DND-41 (cell line): ENCODE results near the gene ARMH2.

Experiments used
- CTCF ChIP-seq: IDR thresholded peaks from 2 replicates; pipeline ENCODE4 v1.5.1; 2012; ENCODE audit warnings: borderline replicate concordance, low read length, moderate library complexity, mild to moderate bottlenecking; ENCODE audit not compliant: poor library complexity, severe bottlenecking; ENCODE audit errors: extremely low read depth
- EZH2 ChIP-seq: IDR thresholded peaks from 3 replicates; pipeline ENCODE4 v1.6.1; 2012; ENCODE audit warnings: borderline replicate concordance, low read depth, mild to moderate bottlenecking, moderate library complexity, low read length, inconsistent platforms; ENCODE audit not compliant: severe bottlenecking

GRCh38 chr6:24827970-24828369, 29.3 kb upstream of the ARMH2 start:
- TF ChIP-seq EZH2 (no peak), CTCF (no peak)
